GM18519 (cell line): ENCODE measurements around the gene IL1R2.

ENCODE experiments used
- ATAC-seq: cut with Tn5 transposase; IDR thresholded peaks from one replicate; pipeline ENCODE4 v1.9.1; 2021; ENCODE audit warnings: mild to moderate bottlenecking, moderate library complexity; ENCODE audit not compliant: unreplicated experiment, low FRiP score

The IL1R2 gene

DNA sequence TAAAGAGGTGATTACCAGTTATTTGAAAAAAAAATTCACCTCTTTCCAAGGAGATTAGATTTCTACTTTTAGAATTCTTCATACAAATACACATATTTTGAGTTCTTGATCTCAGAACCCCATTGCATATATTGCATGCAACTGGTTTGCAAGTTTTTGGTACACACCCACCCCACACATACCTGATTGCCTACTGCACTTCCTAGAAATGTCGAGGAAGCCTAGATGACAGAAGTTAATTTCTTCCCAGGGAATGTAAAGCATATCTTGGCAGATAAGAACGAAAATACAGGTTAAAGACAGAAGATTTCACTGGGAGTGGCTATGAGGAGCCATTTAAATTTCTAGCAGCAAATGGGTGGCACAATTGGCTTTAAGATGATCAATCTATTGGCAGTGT lies 83.7 kb downstream of the IL1R2 start:
- ATAC-seq, result no peak

DNA sequence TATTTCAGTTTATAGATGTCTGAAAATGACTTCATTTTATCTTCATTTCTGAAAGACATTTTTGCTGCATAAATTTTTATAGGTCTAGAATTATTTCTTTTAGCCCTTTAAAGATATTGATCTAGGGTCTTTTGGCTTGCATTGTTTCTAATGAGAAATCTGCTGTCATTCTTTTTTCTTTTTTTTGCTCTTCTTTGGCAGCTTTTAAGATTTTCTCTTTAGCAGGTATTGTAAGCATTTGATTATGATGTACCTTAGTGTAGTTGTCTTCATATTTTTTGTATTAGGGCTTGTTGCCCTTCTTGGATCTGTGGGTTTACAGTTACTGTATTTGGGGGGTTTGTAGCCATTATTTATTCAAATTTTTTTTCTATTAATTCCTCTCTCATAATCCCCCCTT lies 84.8 kb downstream of the IL1R2 start:
- no peak for ATAC-seq
